ENCODE results near the gene DDX24.

The DDX24 gene

GRCh38 chr14:94031161-94031882 lies 49.7 kb downstream of the DDX24 start:
- DNase-seq (ENCODE audit: low spot score): no peak

GRCh38 chr14:94030571-94030970 lies 50.4 kb downstream of the DDX24 start:
- DNase-seq (ENCODE audit: low spot score): no peak

GRCh38 chr14:94029671-94030203 lies 51.3 kb downstream of the DDX24 start:
- DNase-seq (ENCODE audit: low spot score): no peak

- no peak for DNase-seq (ENCODE audit: low spot score)
Observed at GRCh38 chr14:94029265-94029664, 51.7 kb downstream of the DDX24 start.

GRCh38 chr14:94028450-94028826 lies 52.6 kb downstream of the DDX24 start:
- peak; percentile 94 for DNase-seq (ENCODE audit: low spot score)

- DNase-seq (ENCODE audit: low spot score): peak; percentile 32
Observed at GRCh38 chr14:94027566-94028449, 53.2 kb downstream of the DDX24 start.

- DNase-seq (ENCODE audit: low spot score): no peak
Observed at GRCh38 chr14:94026889-94027469, 54.0 kb downstream of the DDX24 start.

GRCh38 chr14:94026173-94026888 lies 54.7 kb downstream of the DDX24 start, which contains the start of gene OTUB2:
OTUB2 (plus strand) TSS chr14:94026340; CDS start chr14:94026538, 198 bp downstream.
- DNase-seq (ENCODE audit: low spot score): peak; percentile 99

- peak; percentile 36 for DNase-seq (ENCODE audit: low spot score)
Observed at GRCh38 chr14:94025720-94026119, 55.3 kb downstream of the DDX24 start.

- no peak for DNase-seq (ENCODE audit: low spot score)
Observed at GRCh38 chr14:94024549-94024948, 56.5 kb downstream of the DDX24 start.

- DNase-seq (ENCODE audit: low spot score): no peak
Observed at GRCh38 chr14:94022532-94023411, 58.2 kb downstream of the DDX24 start.

GRCh38 chr14:94021416-94022157 lies 59.4 kb downstream of the DDX24 start:
- DNase-seq (ENCODE audit: low spot score): no peak

GRCh38 chr14:94021001-94021400 lies 60.0 kb downstream of the DDX24 start:
- peak; percentile 41 for DNase-seq (ENCODE audit: low spot score)

- DNase-seq (ENCODE audit: low spot score): no peak
Observed at GRCh38 chr14:94020267-94020666, 60.7 kb downstream of the DDX24 start.

- no peak for DNase-seq (ENCODE audit: low spot score)
Observed at GRCh38 chr14:94019329-94019728, 61.7 kb downstream of the DDX24 start.

- DNase-seq (ENCODE audit: low spot score): no peak
Observed at GRCh38 chr14:94018308-94018707, 62.7 kb downstream of the DDX24 start.

- DNase-seq (ENCODE audit: low spot score): no peak
Observed at GRCh38 chr14:94016446-94016976, 64.5 kb downstream of the DDX24 start.

- no peak for DNase-seq (ENCODE audit: low spot score)
Observed at GRCh38 chr14:94015223-94015622, 65.8 kb downstream of the DDX24 start.

GRCh38 chr14:94014382-94014781 lies 66.6 kb downstream of the DDX24 start:
- no peak for DNase-seq (ENCODE audit: low spot score)

- DNase-seq (ENCODE audit: low spot score): peak; percentile 55
Observed at GRCh38 chr14:94011795-94012194, 69.2 kb downstream of the DDX24 start.
